ENCODE results near the gene ESYT2.
"Not testable (repeated sequence)": the region's sequence is repeated elsewhere in the genome, so short reads cannot be mapped to it uniquely, and the experiment has no call there.

The ESYT2 gene

DNA sequence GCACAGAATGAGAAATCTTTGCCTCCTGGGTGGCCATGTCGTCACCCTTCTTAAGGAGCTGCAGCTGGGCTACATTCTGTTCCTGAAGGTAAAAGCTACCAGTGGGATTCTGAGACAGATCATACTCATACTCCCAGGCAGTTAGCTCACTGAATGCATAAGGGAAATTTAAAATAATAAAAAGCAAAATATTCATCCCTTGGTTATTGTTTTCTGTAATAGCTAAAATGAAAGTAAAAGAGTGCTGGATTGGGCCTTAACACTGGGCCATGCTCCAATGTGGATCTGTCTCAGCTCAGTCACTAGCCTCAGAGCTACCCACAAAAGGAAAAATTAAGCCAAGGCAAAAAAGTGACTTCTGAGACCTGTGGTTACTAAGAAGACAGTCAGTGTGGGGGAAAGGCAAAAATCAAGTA lies 18.1 kb upstream of the ESYT2 start:
- H3K36me3 Mint-ChIP-seq (ENCODE audit: low read depth) = no peaks in the 10 kb centered on the region
- peaks cover 6% of the 10 kb centered on the region for H3K4me1 Mint-ChIP-seq (ENCODE audit: low read depth)
- H3K27ac Mint-ChIP-seq = no peak overlapping the region
- H3K27me3 Mint-ChIP-seq = no peaks in the 10 kb centered on the region
- intact Hi-C loops (cut with micrococcal nuclease) = no loop called here
- H3K4me3 Mint-ChIP-seq = no peak overlapping the region
- H3K9me3 Mint-ChIP-seq = no peaks in the 10 kb centered on the region

GRCh38 chr7:158846304-158846703 lies 17.0 kb upstream of the ESYT2 start:
- intact Hi-C loops (cut with micrococcal nuclease) = no loop called here
- no peaks in the 10 kb centered on the region for H3K36me3 Mint-ChIP-seq (ENCODE audit: low read depth)
- peaks cover 6% of the 10 kb centered on the region for H3K4me1 Mint-ChIP-seq (ENCODE audit: low read depth)
- no peak overlapping the region for H3K4me3 Mint-ChIP-seq
- no peak overlapping the region for H3K27ac Mint-ChIP-seq
- no peaks in the 10 kb centered on the region for H3K27me3 Mint-ChIP-seq
- no peaks in the 10 kb centered on the region for H3K9me3 Mint-ChIP-seq

DNA sequence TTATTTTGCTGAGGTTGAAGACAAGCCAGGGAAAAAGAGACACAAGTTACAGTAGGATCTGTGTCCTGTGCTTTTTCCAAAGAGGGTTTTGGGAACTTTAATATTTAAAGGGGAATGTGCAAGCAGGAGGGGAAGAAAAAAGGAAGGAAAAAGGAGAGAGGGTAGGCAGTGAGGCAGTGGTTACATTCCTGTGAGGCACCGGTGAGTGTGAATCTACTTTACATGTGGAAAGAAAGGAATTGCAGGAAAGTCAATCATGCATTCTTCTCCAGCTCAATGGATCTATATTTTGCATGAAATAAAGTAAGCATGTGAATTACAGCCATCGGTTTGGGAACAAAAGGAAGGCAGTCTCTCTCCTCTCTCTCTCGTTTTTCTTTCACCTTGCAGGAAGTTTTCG lies 14.5 kb upstream of the ESYT2 start:
- H3K27me3 Mint-ChIP-seq = no peaks in the 10 kb centered on the region
- no peak overlapping the region for H3K27ac Mint-ChIP-seq
- H3K4me3 Mint-ChIP-seq = no peak overlapping the region
- intact Hi-C loops (cut with micrococcal nuclease) = no loop called here
- no peaks in the 10 kb centered on the region for H3K9me3 Mint-ChIP-seq
- H3K36me3 Mint-ChIP-seq (ENCODE audit: low read depth) = no peaks in the 10 kb centered on the region
- H3K4me1 Mint-ChIP-seq (ENCODE audit: low read depth) = peaks cover 6% of the 10 kb centered on the region

- H3K4me1 Mint-ChIP-seq (ENCODE audit: low read depth) = peaks cover 6% of the 10 kb centered on the region
- H3K27ac Mint-ChIP-seq = no peak overlapping the region
- H3K9me3 Mint-ChIP-seq = no peaks in the 10 kb centered on the region
- no peaks in the 10 kb centered on the region for H3K36me3 Mint-ChIP-seq (ENCODE audit: low read depth)
- H3K27me3 Mint-ChIP-seq = no peaks in the 10 kb centered on the region
- intact Hi-C loops (cut with micrococcal nuclease) = no loop called here
- H3K4me3 Mint-ChIP-seq = no peak overlapping the region
Measured at GRCh38 chr7:158842486-158842885, 13.2 kb upstream of the ESYT2 start.

DNA sequence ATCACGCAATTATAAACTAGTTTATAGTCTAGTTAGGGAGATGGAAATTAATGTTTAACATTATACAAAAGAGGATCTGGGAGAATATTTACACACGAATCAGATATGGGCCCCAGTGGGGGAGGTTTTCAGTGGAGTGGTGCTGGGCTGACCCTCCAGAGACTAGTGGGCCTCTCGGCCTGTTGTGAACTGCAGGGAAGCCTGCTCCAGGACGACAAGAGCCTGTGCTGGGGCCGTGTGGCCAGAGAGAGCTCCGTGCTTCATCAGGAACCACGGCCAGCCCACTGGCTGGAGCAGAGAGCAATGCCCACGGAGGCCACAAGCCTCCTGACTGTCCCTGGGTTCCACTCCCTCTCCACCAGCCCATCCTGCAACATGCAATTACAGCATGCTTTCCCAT lies 11.3 kb upstream of the ESYT2 start:
- Mint-ChIP-seq H3K4me3 (no peak overlapping the region), H3K4me1 (ENCODE audit: low read depth) (peaks cover 6% of the 10 kb centered on the region), H3K27me3 (no peaks in the 10 kb centered on the region), H3K27ac (no peak overlapping the region), H3K36me3 (ENCODE audit: low read depth) (no peaks in the 10 kb centered on the region), H3K9me3 (no peaks in the 10 kb centered on the region)
- intact Hi-C loops (cut with micrococcal nuclease) = no loop called here

- H3K4me3 Mint-ChIP-seq; H3K36me3 Mint-ChIP-seq (ENCODE audit: low read depth); H3K9me3 Mint-ChIP-seq; intact Hi-C loops (cut with micrococcal nuclease); H3K27ac Mint-ChIP-seq; H3K27me3 Mint-ChIP-seq; H3K4me1 Mint-ChIP-seq (ENCODE audit: low read depth): not testable (repeated sequence)
Measured at GRCh38 chr7:158839177-158839576, 9.9 kb upstream of the ESYT2 start.

GRCh38 chr7:158837790-158838637 lies 8.7 kb upstream of the ESYT2 start:
- no peaks in the 10 kb centered on the region for H3K9me3 Mint-ChIP-seq
- no peak overlapping the region for H3K27ac Mint-ChIP-seq
- H3K27me3 Mint-ChIP-seq = no peaks in the 10 kb centered on the region
- H3K4me3 Mint-ChIP-seq = no peak overlapping the region
- H3K4me1 Mint-ChIP-seq (ENCODE audit: low read depth) = peaks cover 10% of the 10 kb centered on the region
- H3K36me3 Mint-ChIP-seq (ENCODE audit: low read depth) = no peaks in the 10 kb centered on the region
- intact Hi-C loops (cut with micrococcal nuclease) = no loop called here

GRCh38 chr7:158836692-158837091 lies 7.4 kb upstream of the ESYT2 start:
- no peaks in the 10 kb centered on the region for H3K9me3 Mint-ChIP-seq
- no peak overlapping the region for H3K4me3 Mint-ChIP-seq
- no peaks in the 10 kb centered on the region for H3K36me3 Mint-ChIP-seq (ENCODE audit: low read depth)
- H3K27me3 Mint-ChIP-seq = no peaks in the 10 kb centered on the region
- peaks cover 11% of the 10 kb centered on the region for H3K4me1 Mint-ChIP-seq (ENCODE audit: low read depth)
- H3K27ac Mint-ChIP-seq = no peak overlapping the region
- intact Hi-C loops (cut with micrococcal nuclease) = no loop called here

DNA sequence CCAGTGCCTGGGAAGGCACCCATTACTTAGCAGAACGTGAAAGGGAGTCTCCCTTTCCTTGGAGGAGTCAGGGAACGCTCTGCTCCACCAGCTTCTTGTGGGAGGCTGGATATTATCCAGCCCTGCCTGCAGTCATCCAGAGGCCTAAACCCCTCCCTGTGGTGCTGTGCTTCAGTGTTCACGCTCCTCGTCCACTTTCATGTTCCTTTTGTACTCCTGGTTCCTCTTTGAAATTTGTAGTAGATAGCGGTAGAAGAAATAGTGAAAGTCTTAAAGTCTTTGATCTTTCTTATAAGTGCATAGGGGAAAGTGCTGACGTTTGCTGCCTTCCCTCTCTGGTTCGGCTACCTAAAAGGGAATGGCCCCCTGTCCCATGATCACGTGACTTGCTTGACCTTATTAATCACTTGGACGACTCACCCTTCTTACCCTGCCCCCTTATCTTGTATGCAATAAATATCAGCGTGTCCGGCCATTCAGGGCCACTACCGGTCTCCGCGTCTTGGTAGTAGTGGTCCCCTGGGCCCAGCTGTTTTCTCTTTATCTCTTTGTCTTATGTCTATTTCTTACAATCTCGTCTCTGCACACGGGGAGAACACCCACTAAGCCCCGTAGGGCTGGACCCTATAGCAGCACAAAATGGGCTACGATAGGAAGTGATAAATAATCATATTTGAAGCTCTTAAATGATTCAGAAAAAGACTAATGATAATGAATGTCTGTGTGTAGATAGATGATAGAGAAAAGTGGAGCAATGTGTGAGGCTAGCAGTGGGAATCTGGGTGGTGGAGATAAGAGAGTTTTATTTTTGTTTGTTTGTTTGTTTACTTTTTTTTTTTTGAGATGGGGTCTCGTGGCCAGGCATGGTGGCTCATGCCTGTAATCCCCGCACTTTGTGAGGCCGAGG lies 5.8 kb upstream of the ESYT2 start:
- H3K4me1 Mint-ChIP-seq (ENCODE audit: low read depth) = peaks cover 22% of the 10 kb centered on the region
- H3K27me3 Mint-ChIP-seq = no peaks in the 10 kb centered on the region
- intact Hi-C loops (cut with micrococcal nuclease) = loop anchor here (5.0 kb wide), 1 partner anchor 142 kb away; no protein-coding TSS in a partner anchor
- H3K9me3 Mint-ChIP-seq = no peaks in the 10 kb centered on the region
- H3K36me3 Mint-ChIP-seq (ENCODE audit: low read depth) = no peaks in the 10 kb centered on the region
- H3K4me3 Mint-ChIP-seq = no peak overlapping the region
- no peak overlapping the region for H3K27ac Mint-ChIP-seq

DNA sequence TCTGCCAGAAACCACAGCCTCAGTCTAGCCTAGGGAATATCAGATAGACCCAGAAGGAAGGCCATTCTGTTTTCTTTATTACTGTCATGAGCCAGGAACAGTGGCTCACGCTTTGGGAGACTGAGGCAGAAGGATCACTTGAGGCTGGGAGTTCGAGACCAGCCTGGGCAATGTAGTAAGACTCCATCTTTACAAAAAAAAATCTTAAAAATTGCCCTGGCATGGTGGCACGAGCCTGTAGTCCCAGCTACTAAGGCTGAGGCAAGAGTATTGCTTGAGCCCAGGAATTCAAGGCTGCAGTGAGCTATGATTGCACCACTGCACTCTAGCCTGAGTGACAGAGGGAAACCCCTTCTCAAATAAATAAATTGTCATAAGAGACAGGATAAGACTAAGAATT lies 3.7 kb upstream of the ESYT2 start:
- no peaks in the 10 kb centered on the region for H3K27me3 Mint-ChIP-seq
- peaks cover 24% of the 10 kb centered on the region for H3K4me1 Mint-ChIP-seq (ENCODE audit: low read depth)
- no peaks in the 10 kb centered on the region for H3K9me3 Mint-ChIP-seq
- intact Hi-C loops (cut with micrococcal nuclease) = loop anchor here (5.0 kb wide), 1 partner anchor 144 kb away; no protein-coding TSS in a partner anchor
- no peak overlapping the region for H3K4me3 Mint-ChIP-seq
- H3K27ac Mint-ChIP-seq = no peak overlapping the region
- H3K36me3 Mint-ChIP-seq (ENCODE audit: low read depth) = peaks cover 6% of the 10 kb centered on the region

- no peaks in the 10 kb centered on the region for H3K9me3 Mint-ChIP-seq
- no peak overlapping the region for H3K4me3 Mint-ChIP-seq
- H3K27ac Mint-ChIP-seq = no peak overlapping the region
- intact Hi-C loops (cut with micrococcal nuclease) = loop anchor here (5.0 kb wide), 1 partner anchor 146 kb away; no protein-coding TSS in a partner anchor
- H3K27me3 Mint-ChIP-seq = no peaks in the 10 kb centered on the region
- peaks cover 33% of the 10 kb centered on the region for H3K4me1 Mint-ChIP-seq (ENCODE audit: low read depth)
- H3K36me3 Mint-ChIP-seq (ENCODE audit: low read depth) = peaks cover 6% of the 10 kb centered on the region
Measured at GRCh38 chr7:158831738-158832091, 2.4 kb upstream of the ESYT2 start.

DNA sequence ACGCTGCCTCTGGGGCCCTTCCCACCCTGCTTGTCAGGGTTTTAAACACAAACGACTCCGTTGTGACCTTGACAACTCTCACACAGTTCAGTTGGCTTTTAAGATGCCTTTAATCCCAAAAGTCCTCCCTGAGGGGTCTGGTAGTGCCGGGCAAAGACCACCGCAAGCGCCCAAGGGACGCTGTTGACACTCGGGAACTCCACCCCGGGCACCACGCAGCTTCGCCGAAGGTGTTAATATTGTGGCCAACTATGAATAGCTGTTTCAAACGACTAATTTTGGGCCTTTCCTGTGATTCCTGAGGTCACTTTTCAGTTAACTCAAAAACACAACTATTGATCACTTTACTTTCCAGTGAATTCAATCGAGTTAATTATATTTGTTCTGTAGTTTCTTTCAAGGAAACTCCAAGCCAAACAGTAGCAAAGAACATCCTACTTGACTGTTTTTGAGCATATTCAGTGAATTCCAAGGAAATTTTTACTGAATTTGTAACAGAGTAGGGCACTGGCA lies 958 bp upstream of the ESYT2 start:
- Mint-ChIP-seq H3K4me1 (ENCODE audit: low read depth) (peaks cover 30% of the 10 kb centered on the region), H3K27me3 (no peaks in the 10 kb centered on the region), H3K27ac (peak overlapping the region; percentile 98), H3K36me3 (ENCODE audit: low read depth) (peaks cover 6% of the 10 kb centered on the region), H3K4me3 (peak overlapping the region; percentile 83), H3K9me3 (no peaks in the 10 kb centered on the region)
- intact Hi-C loops (cut with micrococcal nuclease) = loop anchor here (1.0 to 5.0 kb wide), 2 partner anchors 26 to 147 kb away; partner anchors contain the start of gene DYNC2I1

DNA sequence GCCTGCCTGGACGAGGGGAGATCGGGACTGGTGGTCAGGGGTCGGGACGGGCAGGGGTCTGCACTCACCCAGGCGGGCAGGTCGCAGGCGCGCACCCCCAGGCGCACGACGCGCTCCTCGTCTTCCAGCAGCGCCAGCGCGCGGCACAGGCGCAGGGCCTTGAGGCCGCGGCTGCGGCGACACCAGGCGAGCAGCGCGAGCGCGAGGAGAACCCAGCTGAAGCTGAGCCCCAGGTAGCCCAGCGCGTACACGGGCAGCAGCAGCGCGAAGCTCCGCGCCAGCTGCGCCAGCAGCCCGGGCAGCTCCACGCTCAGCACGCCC lies 328 bp downstream of the ESYT2 start:
- Mint-ChIP-seq H3K4me3 (peak overlapping the region; percentile 83), H3K4me1 (ENCODE audit: low read depth) (peaks cover 23% of the 10 kb centered on the region), H3K9me3 (no peaks in the 10 kb centered on the region), H3K36me3 (ENCODE audit: low read depth) (peaks cover 6% of the 10 kb centered on the region), H3K27ac (peak overlapping the region; percentile 98), H3K27me3 (no peaks in the 10 kb centered on the region)
- intact Hi-C loops (cut with micrococcal nuclease) = loop anchor here (1.0 to 2.0 kb wide), 3 partner anchors 11 to 125 kb away; partner anchors contain the start of gene NCAPG2
